ENCODE measurements around the gene COL27A1.

GRCh38 chr9:114112325-114112724 lies 43.0 kb upstream of the COL27A1 start:
- TF ChIP-seq INSM2 (tag by site-specific recombination; IDR thresholded peaks at IDR 0.05), result no peak
- no peak for TF ChIP-seq ZNF423 (tag by site-specific recombination; IDR thresholded peaks at IDR 0.05)
- TF ChIP-seq ZEB2 (tag by site-specific recombination; IDR thresholded peaks at IDR 0.05), result no peak
- no peak for TF ChIP-seq ZNF121 (tag by site-specific recombination; IDR thresholded peaks at IDR 0.05)
- TF ChIP-seq, protein P1, sequence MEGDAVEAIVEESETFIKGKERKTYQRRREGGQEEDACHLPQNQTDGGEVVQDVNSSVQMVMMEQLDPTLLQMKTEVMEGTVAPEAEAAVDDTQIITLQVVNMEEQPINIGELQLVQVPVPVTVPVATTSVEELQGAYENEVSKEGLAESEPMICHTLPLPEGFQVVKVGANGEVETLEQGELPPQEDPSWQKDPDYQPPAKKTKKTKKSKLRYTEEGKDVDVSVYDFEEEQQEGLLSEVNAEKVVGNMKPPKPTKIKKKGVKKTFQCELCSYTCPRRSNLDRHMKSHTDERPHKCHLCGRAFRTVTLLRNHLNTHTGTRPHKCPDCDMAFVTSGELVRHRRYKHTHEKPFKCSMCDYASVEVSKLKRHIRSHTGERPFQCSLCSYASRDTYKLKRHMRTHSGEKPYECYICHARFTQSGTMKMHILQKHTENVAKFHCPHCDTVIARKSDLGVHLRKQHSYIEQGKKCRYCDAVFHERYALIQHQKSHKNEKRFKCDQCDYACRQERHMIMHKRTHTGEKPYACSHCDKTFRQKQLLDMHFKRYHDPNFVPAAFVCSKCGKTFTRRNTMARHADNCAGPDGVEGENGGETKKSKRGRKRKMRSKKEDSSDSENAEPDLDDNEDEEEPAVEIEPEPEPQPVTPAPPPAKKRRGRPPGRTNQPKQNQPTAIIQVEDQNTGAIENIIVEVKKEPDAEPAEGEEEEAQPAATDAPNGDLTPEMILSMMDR (tag by site-specific recombination; IDR thresholded peaks at IDR 0.05), result no peak
- no peak for TF ChIP-seq ZFP3 (tag by site-specific recombination; IDR thresholded peaks at IDR 0.05; ENCODE audit: low read depth)
- TF ChIP-seq ZNF48 (tag by site-specific recombination; IDR thresholded peaks at IDR 0.05), result no peak
- TF ChIP-seq WT1 (tag by site-specific recombination; IDR thresholded peaks at IDR 0.05), result no peak
- no peak for TF ChIP-seq ZNF654 (tag by site-specific recombination; IDR thresholded peaks at IDR 0.05; ENCODE audit: low read depth)
- no peak for TF ChIP-seq ZNF548 (tag by site-specific recombination; IDR thresholded peaks at IDR 0.05)
- TF ChIP-seq ZNF175 (tag by site-specific recombination; IDR thresholded peaks at IDR 0.05), result no peak
- TF ChIP-seq, protein P2, sequence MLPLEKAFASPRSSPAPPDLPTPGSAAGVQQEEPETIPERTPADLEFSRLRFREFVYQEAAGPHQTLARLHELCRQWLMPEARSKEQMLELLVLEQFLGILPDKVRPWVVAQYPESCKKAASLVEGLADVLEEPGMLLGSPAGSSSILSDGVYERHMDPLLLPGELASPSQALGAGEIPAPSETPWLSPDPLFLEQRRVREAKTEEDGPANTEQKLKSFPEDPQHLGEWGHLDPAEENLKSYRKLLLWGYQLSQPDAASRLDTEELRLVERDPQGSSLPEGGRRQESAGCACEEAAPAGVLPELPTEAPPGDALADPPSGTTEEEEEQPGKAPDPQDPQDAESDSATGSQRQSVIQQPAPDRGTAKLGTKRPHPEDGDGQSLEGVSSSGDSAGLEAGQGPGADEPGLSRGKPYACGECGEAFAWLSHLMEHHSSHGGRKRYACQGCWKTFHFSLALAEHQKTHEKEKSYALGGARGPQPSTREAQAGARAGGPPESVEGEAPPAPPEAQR (tag by site-specific recombination; IDR thresholded peaks at IDR 0.05), result no peak
- TF ChIP-seq, protein P3, sequence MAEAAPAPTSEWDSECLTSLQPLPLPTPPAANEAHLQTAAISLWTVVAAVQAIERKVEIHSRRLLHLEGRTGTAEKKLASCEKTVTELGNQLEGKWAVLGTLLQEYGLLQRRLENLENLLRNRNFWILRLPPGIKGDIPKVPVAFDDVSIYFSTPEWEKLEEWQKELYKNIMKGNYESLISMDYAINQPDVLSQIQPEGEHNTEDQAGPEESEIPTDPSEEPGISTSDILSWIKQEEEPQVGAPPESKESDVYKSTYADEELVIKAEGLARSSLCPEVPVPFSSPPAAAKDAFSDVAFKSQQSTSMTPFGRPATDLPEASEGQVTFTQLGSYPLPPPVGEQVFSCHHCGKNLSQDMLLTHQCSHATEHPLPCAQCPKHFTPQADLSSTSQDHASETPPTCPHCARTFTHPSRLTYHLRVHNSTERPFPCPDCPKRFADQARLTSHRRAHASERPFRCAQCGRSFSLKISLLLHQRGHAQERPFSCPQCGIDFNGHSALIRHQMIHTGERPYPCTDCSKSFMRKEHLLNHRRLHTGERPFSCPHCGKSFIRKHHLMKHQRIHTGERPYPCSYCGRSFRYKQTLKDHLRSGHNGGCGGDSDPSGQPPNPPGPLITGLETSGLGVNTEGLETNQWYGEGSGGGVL (tag by site-specific recombination; IDR thresholded peaks at IDR 0.05), result no peak
- no peak for TF ChIP-seq BCL11B (tag by site-specific recombination; IDR thresholded peaks at IDR 0.05; ENCODE audit: low read depth)

Data from HEK293 (cell line).